Posterior vena cava (tissue), 2 donors: Measurements from ENCODE around the gene ALDH3B2. TPM values are rescaled to one million over a fixed set of nuclear protein-coding genes. Genes with fewer than 3 reads are reported as not detected.
"Not testable (repeated sequence)": the region's sequence is repeated elsewhere in the genome, so short reads cannot be mapped to it uniquely, and the experiment has no call there.

Source experiments
- DNase-seq: peaks from one replicate; pipeline ENCODE4 v3.0.0-alpha.2; 2020; ENCODE audit warnings: low spot score
- intact Hi-C, 2 donors: fragments of 100-400 bp; cut with DNase I; formaldehyde crosslinking; loops; one replicate each; pipeline versions ENCODE4 v1.14.1 to v1.14.2; 2022 to 2023
- total RNA-seq, 2 donors: library from RNA; stranded (reverse); fragmentation: NEBNext Ultra II Directional; extraction: Animal tissue kit (Norgen Biotek cat#: 25700); gene quantifications; one replicate each; pipeline ENCODE4 v1.2.1, GENCODE V29; 2021
- donor health status: DM: yes; HTN: yes; CAD: no.
- donor health status: DM: yes; HTN: yes; CAD: no.

The ALDH3B2 gene
- total RNA-seq, 2 donors from 2014 or later, result not detected

DNA sequence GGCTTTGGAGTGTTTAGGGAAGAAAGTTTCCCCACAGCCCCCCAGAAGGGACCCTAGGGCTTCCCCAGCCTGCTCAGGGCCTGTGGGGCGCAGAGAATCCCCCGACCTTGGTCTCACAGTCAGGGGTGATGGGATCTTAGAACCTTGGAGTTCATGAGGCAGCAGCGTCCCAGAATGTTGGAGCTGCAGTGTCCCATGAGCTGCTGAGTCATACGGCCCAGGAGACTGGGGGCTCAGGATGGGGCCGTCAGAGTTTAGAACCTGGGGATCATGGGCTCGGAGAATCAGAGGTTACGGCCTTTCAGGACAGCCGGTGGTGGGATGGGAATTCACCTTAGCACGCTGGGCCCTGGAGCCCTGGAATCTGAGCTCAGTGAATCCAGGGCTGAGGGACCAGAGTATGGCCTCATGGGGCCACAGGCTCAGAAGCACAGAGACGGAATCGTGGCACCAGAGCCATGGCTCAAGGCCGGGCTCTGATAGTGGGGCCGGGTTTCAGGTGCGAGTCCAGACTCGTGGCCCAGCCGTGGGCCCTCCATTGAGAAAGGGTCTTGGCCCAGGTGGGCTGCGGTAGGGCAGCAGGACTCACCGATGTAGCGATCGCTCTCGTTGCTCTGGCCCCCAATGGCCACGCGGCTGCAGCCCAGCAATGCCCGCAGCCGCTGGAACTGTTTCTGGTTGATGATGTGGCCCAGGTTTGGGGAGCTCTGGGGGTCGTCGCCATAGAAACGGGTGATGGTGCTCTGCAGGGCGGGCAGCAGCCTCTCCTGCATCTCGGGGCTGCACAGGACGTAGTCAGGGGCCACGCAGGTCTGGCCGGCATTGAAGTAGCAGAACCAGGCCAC is 9.5 kb downstream of the ALDH3B2 start:
- intact Hi-C loops, result no loop called here
- peak; percentile 72 for DNase-seq

DNA sequence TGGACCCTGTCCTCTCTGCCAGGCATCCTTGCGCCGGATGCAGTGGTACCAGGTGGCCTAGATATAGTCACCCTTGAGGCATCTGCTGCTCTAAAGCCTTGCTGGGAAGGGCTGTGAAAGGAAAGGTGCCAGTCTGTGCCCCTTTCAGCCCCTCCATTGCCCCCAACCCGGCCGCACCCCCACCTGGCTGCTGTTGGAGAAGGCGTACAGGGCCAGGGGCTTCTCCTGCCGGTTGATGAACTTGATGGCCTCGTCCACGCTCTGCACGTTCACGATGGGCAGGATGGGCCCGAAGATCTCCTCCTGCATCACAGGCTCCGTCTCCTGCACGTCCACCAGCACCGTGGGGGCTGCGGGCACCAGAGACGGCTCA is 10.2 kb downstream of the ALDH3B2 start:
- intact Hi-C loops, result no loop called here
- DNase-seq, result peak; percentile 69

DNA sequence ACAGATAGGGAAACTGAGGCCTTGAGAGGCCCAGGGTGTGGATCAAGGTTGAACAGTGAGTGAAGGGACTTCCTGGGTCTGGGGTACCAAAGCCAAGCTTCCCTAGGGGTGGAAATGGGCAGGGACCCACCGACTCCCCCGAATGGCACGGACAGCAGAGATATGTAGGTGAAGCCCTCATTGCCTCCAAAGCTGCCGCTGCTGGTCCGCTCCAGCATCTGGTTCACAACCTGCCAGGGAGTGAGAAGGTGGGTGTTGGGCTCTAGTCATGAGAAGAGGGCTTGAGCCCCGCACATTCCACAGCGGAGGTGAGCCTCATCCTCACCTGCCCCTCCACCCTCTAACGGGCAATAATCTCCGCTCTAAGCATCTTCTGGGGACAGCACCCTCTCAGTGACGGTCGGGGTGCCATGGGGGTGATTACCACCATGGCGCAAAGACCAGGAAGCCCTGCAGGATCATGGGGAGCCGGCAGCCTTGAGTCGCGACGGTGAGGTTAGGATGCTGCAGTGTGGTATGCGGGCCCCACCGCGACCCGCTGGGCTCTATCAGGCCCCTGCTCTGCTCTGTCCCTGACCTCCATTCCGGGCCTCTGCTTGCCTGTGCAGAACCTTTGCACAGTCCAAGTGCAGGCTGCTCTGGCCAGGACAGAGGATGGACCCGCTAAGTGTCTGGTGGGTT is 10.8 kb downstream of the ALDH3B2 start:
- intact Hi-C loops, result no loop called here
- peak; percentile 64 for DNase-seq

DNA sequence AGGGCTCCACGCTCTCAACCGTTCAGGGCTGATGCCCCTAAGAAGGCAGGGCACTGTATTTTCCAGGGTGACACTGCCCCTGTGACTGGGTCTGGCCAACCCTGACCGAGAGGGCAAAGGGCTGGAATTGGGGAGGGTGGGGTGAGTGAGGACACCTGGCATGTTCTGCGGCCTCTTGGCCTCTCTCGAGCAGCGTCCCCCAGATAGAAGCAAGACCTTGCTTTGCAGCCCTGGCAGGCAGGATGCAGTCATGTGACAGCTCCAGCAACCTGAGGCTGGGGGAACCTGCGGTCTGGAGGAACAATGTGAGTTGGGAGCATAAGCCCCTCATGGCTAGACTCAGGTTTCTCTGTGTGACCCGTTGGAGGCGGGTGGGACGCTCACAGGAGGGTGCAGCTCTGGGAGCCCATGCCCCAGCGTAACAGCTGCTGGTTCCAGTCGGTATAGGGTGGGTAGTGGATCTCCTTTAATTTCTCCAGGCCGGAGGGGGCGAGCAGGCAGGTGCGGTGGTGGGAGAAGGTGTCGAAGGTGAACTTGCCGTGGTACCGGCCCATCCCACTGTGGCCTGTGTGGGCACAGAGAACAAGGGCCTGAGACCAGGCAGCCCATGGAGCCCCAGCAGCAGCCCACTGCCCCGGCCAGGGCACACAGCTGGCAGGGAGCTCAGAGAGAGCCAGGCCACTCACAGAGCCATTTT is 11.4 kb downstream of the ALDH3B2 start:
- peak; percentile 79 for DNase-seq
- intact Hi-C loops, result no loop called here

DNA sequence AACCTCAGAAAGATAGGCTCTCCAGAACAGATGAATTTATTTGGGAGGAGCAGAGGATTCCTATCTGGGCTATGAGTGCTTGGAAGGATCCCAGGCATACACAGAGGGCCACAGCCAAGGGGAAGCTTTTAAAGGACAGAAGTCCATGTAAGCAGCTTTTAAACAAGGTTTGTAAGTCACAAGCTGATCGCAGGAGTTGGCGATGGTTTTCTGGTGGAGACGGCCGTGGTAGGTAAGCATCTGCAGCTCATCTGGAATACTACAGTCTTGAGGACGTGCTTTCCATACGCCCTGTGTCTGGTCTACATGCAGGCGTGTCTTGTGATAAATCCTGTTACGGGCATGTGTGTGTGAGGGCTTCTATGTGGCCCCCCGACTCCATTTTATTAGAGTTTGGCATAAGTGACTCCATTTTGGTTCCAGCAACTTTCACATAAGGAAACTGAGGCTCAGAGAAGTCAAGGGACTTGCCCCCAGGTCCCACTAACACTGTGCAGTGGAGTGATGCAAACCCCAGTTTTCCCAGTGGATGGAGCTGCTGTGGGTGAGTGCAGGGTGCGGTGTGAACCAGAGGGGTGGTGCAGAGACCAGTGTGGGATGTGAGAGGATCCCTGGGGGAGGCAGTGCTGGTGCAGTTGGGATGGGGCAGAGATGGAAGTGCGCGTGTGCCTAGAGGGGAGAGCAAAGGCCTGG is 12.1 kb downstream of the ALDH3B2 start:
- peak; percentile 14 for DNase-seq
- intact Hi-C loops, result no loop called here

DNA sequence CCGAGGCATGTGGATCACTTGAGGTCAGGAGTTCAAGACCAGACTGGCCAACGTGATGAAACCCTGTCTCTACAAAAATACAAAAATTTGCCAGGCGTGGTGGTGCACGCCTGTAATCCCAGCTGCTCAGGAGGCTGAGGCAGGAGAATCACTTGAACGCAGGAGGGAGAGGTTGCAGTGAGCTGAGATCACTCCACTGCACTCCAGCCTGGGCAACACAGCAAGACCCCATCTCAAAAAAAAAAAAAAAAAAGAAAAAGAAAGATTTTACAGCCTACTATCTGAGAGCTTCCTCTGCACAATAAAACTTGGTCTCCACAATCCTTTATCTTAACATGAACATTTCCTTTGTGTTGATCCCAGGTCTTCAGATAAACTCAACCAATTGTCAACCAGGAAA is 13.7 kb downstream of the ALDH3B2 start:
- peak; percentile 16 for DNase-seq
- intact Hi-C loops, result not testable (repeated sequence)

DNA sequence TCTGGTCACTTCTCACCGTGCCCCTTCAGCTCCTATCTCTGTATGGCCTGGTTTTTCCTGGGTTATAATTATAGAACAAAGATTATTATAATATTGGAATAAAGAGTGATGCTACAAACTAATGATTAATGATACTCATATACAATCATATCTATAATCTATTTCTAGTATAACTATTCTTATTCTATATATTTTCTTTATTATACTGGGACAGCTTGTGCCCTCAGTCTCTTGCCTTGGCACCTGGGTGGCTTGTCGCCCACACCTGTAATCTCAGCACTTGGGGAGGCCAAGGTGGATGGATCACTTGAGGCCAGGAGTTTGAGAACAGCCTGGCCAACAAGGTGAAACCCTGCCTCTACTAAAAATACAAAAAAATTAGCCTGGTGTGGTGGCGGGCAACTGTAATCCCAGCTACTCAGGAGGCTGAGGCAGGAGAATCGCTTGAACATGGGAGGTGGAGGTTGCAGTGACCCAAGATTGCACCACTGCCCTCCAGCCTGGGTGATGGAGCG is 14.7 kb downstream of the ALDH3B2 start:
- intact Hi-C loops, result loop anchor here in 1 of 2 donors (5.0 kb wide), 1 partner anchor 133 kb away; no protein-coding TSS in a partner anchor
- DNase-seq, result not testable (repeated sequence)

DNA sequence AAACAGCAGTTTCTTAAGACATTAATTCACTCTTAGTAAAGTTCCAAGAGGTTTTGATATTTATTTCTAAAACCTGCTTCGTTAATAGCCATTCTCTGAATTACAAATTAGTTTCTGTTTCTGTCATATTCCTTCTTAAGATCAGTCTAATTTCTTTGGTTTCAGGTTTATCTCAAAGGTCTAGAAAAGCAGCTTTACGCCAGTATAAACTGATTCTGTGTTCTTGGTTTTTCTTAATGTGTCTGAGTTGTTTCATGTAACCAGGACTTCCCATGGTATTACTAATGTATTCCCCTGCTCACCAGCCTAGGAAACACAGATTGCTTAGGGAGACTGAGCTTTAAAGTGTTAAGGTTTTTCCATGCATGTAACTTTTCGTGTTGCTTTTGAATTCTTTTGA is 17.1 kb downstream of the ALDH3B2 start:
- intact Hi-C loops, result loop anchor here in 1 of 2 donors (5.0 kb wide), 1 partner anchor 135 kb away; no protein-coding TSS in a partner anchor
- no peak for DNase-seq

DNA sequence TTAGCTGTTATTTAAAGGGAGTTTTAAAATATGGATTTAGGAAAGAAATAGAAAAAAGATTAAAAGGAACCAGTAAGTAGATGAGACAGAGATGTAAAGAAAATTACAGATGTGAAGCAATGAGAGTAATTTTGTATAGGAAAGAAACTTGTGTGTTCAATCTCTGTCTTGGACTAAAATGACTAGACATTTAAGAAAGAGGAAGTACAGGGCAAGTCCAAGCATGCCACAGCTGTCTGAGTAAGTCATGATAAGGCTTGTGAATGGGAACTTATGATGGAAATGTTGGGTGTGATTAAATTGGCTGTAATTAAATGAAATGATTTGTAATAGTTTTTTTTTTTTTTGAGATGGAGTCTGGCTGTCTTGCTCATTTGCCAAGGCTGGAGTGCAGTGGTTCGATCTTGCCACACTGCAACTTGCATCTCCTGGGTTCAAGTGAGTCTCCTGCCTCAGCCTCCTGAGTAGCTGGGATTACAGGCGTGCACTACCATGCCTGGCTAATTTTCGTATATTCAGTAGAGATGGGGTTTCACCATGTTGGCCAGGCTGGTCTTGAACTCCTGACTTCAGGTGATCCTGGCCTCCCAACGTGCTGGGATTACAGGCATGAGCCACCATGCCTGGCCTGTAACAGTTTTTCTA is 18.0 kb downstream of the ALDH3B2 start:
- intact Hi-C loops, result loop anchor here in 1 of 2 donors (5.0 kb wide), 1 partner anchor 136 kb away; no protein-coding TSS in a partner anchor
- no peak for DNase-seq

DNA sequence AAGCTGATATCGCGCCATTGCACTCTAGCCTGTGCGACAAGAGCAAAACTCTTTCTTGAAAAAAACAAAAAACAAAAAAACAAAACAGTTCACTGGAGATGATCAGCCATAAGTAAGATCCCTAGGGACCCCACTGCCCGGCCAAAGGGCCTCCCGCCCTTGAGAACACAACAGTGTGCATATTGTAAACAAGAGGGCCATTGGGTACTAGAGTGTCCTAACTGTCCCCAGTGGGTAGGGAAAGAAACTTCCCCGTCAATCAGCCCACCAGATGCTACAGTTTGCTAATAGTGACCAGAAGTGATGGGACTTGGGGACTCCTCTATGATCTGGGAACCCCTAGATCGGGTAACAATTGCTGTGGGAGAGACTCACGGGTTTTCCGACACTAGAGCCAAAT is 20.2 kb downstream of the ALDH3B2 start:
- DNase-seq, result peak; percentile 32
- intact Hi-C loops, result no loop called here

DNA sequence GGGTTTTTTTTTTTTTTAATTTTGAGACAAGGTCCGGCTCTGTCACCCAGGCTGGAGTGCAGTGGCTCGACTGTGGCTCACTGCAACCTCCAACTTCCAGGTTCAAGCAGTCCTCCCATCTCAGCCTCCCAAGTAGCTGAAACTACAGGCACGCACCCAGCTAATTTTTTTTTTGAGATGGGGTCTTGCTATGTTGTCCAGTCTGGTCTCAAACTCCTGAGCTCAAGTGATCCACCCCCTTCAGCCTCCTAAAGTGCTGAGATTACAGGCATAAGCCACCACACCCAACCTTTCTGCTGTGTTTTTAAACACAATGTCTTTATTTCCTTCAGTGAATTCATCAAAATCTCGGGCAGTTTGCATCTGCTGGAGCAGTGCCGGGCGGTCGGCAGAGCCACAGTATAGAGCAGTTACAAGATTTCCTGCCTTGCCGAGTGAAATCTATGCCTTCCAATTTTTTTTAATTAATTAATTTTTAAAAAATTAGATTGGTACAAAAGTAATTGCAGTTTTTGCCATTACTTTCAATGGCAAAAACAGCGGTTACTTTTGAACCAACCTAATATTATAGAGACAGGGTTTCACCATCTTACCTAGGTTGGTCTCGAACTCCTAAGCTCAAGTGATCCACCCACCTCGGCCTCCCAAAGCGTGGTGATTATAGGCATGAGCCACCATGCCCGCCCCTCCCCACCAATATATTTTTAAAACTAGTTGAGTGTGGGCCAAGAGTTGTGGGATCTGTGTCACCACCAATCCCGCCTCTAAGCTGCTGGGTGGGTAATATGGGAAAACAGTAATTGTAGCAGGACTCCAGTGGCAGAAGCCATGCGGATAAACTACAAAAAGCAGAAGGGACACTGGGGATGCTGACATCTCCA is 21.2 kb downstream of the ALDH3B2 start:
- intact Hi-C loops, result no loop called here
- DNase-seq, result peak; percentile 46

DNA sequence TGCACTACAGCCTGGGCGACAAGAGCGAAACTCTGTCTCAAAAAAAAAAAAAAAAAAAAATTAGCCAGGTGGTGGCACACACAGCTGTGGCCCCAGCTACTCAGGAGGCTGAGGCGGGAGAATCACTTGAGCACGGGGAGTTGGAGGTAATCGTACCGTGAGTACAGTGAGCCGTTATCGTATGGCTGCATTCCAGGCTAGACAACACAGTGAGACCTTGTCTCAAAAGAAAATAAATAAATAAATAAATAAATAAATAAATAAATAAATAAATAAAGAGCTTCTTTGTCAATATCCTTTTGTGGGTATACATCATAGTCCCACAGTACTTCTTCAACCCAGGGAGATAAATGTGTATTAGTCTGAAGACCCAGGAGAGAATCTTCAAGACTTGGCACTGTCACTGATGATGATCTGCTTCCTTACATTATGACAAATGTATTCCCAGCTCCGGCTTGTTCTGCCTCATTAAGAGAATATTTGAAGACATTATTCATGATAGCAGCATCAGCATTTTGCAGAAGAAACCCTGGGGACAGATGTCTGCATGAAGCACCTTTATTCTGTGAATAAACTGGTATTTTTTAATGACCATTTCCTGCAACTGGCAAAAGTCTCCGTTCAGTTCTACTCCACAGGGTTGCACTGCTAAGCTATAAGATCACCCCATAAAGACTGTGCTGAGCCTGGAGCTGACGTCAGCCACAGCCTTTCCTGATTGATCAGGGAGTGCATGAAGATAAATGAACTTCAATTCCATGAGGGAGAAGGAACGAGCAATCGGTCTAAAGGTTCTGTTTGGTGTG is 22.2 kb downstream of the ALDH3B2 start:
- no peak for DNase-seq

DNA sequence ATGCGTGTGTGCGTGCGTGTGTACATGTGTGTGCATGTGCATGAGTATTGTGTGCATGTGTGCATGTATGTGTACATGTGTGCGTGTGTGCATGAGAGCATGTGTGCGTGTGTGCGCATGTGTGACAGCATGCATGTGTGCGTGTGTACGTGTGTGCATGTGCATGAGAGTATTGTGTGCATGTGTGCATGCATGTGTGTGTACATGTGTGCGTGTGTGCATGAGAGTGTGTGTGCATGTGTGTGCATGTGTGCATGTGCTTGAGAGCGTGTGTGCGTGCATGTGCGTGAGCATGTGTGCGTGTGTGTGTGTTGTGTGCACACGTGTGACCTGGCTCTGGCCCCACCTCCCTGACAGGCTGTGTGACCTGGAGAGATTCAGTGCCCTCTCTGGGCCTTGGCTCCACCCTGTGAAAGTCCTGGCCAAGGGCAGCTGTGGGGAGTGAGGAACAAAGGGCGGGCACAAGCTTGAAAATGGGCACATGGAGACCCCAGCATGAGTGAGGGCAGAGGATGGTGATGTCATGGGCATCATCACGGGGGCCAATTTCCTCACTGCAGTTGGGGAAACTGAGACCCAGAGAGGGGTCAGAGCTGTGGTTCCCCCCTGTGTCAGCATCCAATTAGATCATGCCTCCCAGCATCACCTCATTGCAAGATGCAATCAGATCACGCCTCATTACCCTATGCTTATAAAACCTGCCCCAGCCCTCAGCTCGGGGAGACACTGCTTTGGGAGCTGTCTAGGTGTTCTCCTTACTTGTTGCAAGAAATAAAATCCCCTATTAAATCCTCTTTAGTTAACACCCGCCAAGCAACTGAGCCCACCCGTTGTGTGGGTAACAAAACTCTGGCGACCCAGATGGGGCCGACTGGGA is 24.6 kb downstream of the ALDH3B2 start:
- peak; percentile 69 for DNase-seq
- intact Hi-C loops, result no loop called here

More for the DNA sequence above, 22.2 kb downstream of the ALDH3B2 start:
- intact Hi-C loops, result no loop called here

DNA sequence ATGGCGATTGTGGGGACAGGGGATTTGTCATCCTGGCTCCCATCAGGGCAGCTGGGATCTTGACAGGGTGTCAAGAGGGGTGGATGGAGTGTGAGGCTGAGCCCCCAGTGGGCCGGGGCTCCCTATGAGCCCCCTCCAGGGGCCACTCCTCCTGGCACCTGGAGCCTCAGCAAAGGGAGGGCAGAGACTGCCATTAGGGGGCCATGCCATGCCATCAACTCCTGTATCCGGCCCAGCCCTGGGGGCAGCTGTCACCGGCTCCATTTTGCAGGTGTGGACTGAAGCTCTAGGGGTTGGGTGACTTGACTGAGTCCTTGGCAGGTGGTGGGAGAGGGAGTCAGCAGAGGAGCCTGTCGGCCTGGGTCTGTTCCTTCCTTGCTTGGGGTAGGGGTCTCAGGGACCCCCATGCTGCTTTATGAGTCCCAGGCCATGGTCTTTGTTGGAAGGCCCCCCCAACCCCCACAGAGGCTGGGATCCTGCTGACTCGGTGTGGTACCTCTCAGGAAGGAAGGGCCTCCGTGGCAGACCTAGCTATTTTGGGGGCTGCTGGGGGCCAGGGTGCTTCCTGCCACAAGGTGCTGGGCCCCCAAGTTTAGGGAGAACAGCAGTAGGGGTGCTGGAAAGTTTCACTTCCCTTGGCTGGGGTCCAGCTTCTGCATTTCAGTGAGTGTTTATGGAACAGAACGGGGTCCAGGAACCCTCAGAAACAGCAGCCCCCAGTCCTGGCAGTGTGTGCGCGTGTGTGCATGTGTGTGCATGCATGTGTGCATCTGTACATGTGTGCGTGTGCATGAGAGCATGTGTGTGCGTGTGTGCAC is 25.4 kb downstream of the ALDH3B2 start:
- peak; percentile 64 for DNase-seq
- intact Hi-C loops, result no loop called here

DNA sequence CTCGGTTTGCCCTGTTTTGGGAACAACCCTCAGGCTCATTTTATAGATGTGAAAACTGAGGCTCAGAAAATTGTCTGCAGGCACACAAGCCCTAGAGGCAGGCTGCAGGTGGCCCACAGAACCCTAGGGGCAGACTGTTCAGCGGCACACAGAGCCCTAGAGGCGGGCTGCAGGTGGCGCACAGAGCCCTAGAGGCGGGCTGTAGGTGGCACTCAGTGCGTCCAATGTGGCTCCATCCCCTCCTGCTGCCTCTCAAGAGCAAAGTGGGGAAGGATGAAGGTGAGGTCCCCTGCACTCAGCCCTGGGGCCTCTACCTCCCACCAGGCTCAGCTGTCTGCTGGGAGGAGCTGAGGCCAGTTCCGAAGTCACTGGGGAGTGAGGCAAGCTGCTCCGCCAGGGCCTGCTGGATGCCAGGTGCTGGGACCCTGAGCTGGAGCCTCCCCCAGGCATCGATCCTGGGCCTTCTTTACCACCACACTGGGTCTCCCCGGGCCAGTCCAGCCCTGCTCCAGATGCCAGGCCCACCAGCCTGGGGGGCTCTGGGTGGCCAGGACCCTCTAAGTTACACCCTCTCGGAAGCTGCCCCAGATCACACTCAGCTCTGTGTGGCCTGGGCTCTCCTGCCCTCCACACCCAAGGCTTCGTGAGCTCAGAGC is 26.2 kb downstream of the ALDH3B2 start:
- peak; percentile 41 for DNase-seq

More for the DNA sequence above, 26.2 kb downstream of the ALDH3B2 start:
- intact Hi-C loops, result no loop called here
